K562 (cell line): ENCODE results near the gene KATNAL2. TPM values are rescaled to one million over a fixed set of nuclear protein-coding genes. Genes with fewer than 3 reads are reported as not detected.
A peak's percentile ranks its signal among the peaks of the same experiment; 100 is the strongest.

Experiments
- ATAC-seq: fragments of 200-7000 bp; cut with Tn5 transposase; 3 replicates; pipeline ENCODE4 v1.9.1; 2020; ENCODE audit warnings: moderate library complexity
- BruUV-seq: library from RNA; stranded (reverse); fragments of 400-500 nt; replicated peaks from 2 replicates; lab custom pipeline; 2021; lab: Mats Ljungman, UMichigan
- CTCF ChIA-PET: fragments of 300-600 bp; formaldehyde crosslinking; extraction: SDS; loops from one replicate; lab custom pipeline; 2021; ENCODE audit warnings: low intra/inter-chr PET ratio; lab: Yijun Ruan, JAX
- POLR2A ChIA-PET: fragments of 300-600, 350-650 bp; sonication (Branson Sonifier 250); formaldehyde crosslinking; extraction: SDS; loops from one replicate; lab custom pipeline; 2021; ENCODE audit warnings: antibody characterized with exemption, inconsistent platforms; lab: Yijun Ruan, JAX
- DNase-seq, 4 experiments: peaks; one replicate each; pipeline versions ENCODE4 v3.0.0 to v3.0.0-alpha.2; 2011 to 2018; ENCODE audit warnings: low spot score in 3 of 4, mixed read lengths in 3 of 4; ENCODE audit errors: extremely low read depth in 1 of 4
- FAIRE-seq: peaks from 2 replicates; lab custom pipeline; 2011; peaks lifted over from hg19 to GRCh38; lab: Jason Lieb, UNC
- H2AFZ ChIP-seq: 2 replicates; pipeline ENCODE4 v1.6.0; 2011; ENCODE audit warnings: low read depth, low read length, control low read depth, inconsistent platforms
- H3K27ac ChIP-seq: fragments of 200-600 bp; 3 replicates; pipeline ENCODE4 v1.8.0; 2011; ENCODE audit warnings: low read depth, mild to moderate bottlenecking, control low read depth, inconsistent platforms, low read length, moderate library complexity, mixed read lengths; ENCODE audit errors: extremely low read depth
- H3K27me3 ChIP-seq, 2 experiments: fragments of 300-600 bp in 1 of 2; 2 replicates in 1 of 2; 3 replicates in 1 of 2; pipeline versions ENCODE4 v1.6.0 to v1.8.0; 2011; ENCODE audit warnings: inconsistent platforms in 2 of 2, low read length in 2 of 2, mild to moderate bottlenecking in 1 of 2, mixed read lengths in 1 of 2, moderate library complexity in 1 of 2; ENCODE audit not compliant: control insufficient read depth in 2 of 2, insufficient read depth in 2 of 2
- H3K36me3 ChIP-seq: fragments of 300-600 bp; 3 replicates; pipeline ENCODE4 v1.8.0; 2011; ENCODE audit warnings: mild to moderate bottlenecking, low read length, inconsistent platforms; ENCODE audit not compliant: control insufficient read depth, insufficient read depth
- H3K4me1 ChIP-seq, 2 experiments: fragments of 200-600 bp in 1 of 2; replicated peaks in 1 of 2; 2 replicates in 1 of 2; 3 replicates in 1 of 2; pipeline versions ENCODE4 v1.5.1 to v1.8.0; 2011; ENCODE audit warnings: inconsistent platforms in 2 of 2, low read length in 2 of 2, mild to moderate bottlenecking in 1 of 2, mixed read lengths in 1 of 2, moderate library complexity in 1 of 2; ENCODE audit not compliant: control insufficient read depth in 2 of 2, insufficient read depth in 2 of 2
- H3K4me2 ChIP-seq: 2 replicates; pipeline ENCODE4 v1.6.1; 2011; ENCODE audit warnings: low read length, control low read depth, inconsistent platforms, mixed read lengths; ENCODE audit not compliant: insufficient read depth
- H3K4me3 ChIP-seq: fragments of 200-600 bp; sonication (generic), shearing (Covaris generic); 2 replicates; pipeline ENCODE4 v1.5.1; 2016; ENCODE audit warnings: control low read depth, inconsistent platforms
- H3K79me2 ChIP-seq: fragments of 200-600 bp; 3 replicates; pipeline ENCODE4 v1.8.0; 2011; ENCODE audit warnings: low read length, inconsistent platforms; ENCODE audit not compliant: control insufficient read depth, insufficient read depth
- H3K9ac ChIP-seq, 2 experiments: 2 replicates each; pipeline versions ENCODE4 v1.6.0 to v1.6.1; 2011; ENCODE audit warnings: low read depth in 2 of 2, low read length in 2 of 2, control low read depth in 1 of 2, inconsistent platforms in 1 of 2, mild to moderate bottlenecking in 1 of 2, mixed read lengths in 1 of 2; ENCODE audit not compliant: insufficient read depth in 1 of 2
- H3K9me1 ChIP-seq: one replicate; pipeline ENCODE4 v1.6.0; 2011; ENCODE audit warnings: inconsistent platforms, mild to moderate bottlenecking, low read length, moderate library complexity; ENCODE audit not compliant: control insufficient read depth, insufficient read depth
- H3K9me3 ChIP-seq: replicated peaks from 2 replicates; pipeline ENCODE4 v1.5.1; 2011; ENCODE audit warnings: low read depth, low read length, inconsistent platforms; ENCODE audit not compliant: control insufficient read depth, insufficient read depth
- H4K20me1 ChIP-seq: replicated peaks from 2 replicates; pipeline ENCODE4 v1.6.1; 2011; ENCODE audit warnings: low read length, inconsistent platforms, mixed read lengths; ENCODE audit not compliant: control insufficient read depth, insufficient read depth
- BMI1 ChIP-seq: fragments of 150-350 bp; IDR thresholded peaks from 2 replicates; pipeline ENCODE4 v1.6.1; 2014; ENCODE audit warnings: low read length
- RBM14 ChIP-seq: fragments of 200-400 bp; formaldehyde crosslinking; IDR thresholded peaks from 2 replicates; pipeline ENCODE4 v1.6.1; 2018; ENCODE audit warnings: low read depth, mild to moderate bottlenecking, low read length, moderate library complexity, borderline replicate concordance; ENCODE audit not compliant: insufficient read depth
- RNF2 ChIP-seq: sonication (generic); IDR thresholded peaks from 2 replicates; pipeline ENCODE4 v1.6.1; 2016
- ZNF586 ChIP-seq: fragments of 450-650 bp; formaldehyde crosslinking; conservative IDR thresholded peaks from 2 replicates; pipeline ENCODE4 v1.4.0; 2020; ENCODE audit warnings: mild to moderate bottlenecking, moderate library complexity
- WGBS: fragments of 100-300 bp; shearing (Covaris generic); methylation state at CpG from one replicate; pipeline ENCODE4 v1.1.6; 2016; ENCODE audit warnings: low coverage, mixed read lengths; ENCODE audit not compliant: insufficient coverage; ENCODE audit errors: missing lambda C conversion rate; 5-methylcytosine and 5-hydroxymethylcytosine counted together
- in situ Hi-C: fragments of 300-500 bp; cut with MboI; formaldehyde crosslinking; loops from 4 replicates; pipeline ENCODE4 v1.15.0; 2018; ENCODE audit warnings: inconsistent platforms, mixed read lengths
- intact Hi-C: fragments of 100-400 bp; cut with micrococcal nuclease; formaldehyde crosslinking; loops from 2 replicates; pipeline ENCODE4 v1.14.2; 2022
- polyA plus RNA-seq, 8 experiments: library from polyadenylated mRNA; depleted of rRNA in 4 of 8; stranded (reverse) in 5 of 8; unstranded in 3 of 8; fragments of >200 nt; fragmentation: Nextera tagmentation in 2 of 8; fragmentation: Illumina TruSeq in 1 of 8; extraction: Ambion mirVana in 2 of 8; extraction: Trizol in 1 of 8; gene quantifications; 2 replicates each; pipeline versions ENCODE4 v1.2.1 to v1.2.3, GENCODE V29; 2011 to 2014; ENCODE audit warnings: inconsistent platforms in 1 of 8, missing spikeins in 1 of 8
- total RNA-seq, 7 experiments: library from RNA; depleted of rRNA in 6 of 7; stranded (reverse); fragments of >200 nt in 6 of 7; fragmentation: Illumina TruSeq in 2 of 7; extraction: Trizol in 2 of 7; gene quantifications; 2 replicates each; pipeline versions ENCODE4 v1.2.1 to v1.2.3, GENCODE V29; 2011 to 2021; ENCODE audit warnings: low replicate concordance in 1 of 7
- TF ChIP-seq, protein P1 (sequence below): sonication (generic); formaldehyde crosslinking; IDR thresholded peaks from 2 replicates; pipeline ENCODE4 v1.8.1; 2023; ENCODE audit warnings: mild to moderate bottlenecking, missing genetic modification reagents
- TF ChIP-seq, protein P2 (sequence below): sonication (generic); formaldehyde crosslinking; IDR thresholded peaks from 2 replicates; pipeline ENCODE4 v1.8.1; 2023; ENCODE audit warnings: mild to moderate bottlenecking, missing genetic modification reagents, moderate library complexity
- TF ChIP-seq, protein P3 (sequence below), 2 experiments: fragments of 450-650 bp; formaldehyde crosslinking in 1 of 2; IDR thresholded peaks; 2 replicates each; pipeline versions ENCODE4 v1.4.0 to v1.6.1; 2014 to 2020; ENCODE audit warnings: mild to moderate bottlenecking in 2 of 2, borderline replicate concordance in 1 of 2, low read depth in 1 of 2

Gene KATNAL2
- total and polyA plus RNA-seq, 9 of the 15 experiments (the other 6 are each of a cell fraction or from before 2014, with no cell fraction given): 0.08 to 1.2 (median 0.48) TPM

DNA sequence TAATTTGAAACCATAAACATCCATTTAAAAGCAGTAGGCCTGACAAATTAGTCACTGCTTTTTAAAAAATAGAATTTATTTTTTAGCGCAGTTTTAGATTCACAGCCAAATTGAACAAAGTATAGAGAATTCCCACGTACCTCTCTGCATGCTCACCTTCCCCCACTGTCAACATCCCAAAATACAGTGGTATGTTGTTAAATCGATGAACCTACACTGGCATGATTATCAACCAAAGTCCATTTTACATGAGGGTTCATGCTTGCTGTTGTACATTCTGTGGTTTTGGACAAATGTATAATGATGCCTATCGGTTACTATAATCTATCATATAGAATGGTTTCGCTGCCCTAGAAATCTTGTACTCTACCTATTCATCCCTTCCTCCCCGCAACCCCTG is 123.6 kb downstream of the KATNAL2 start (continued):
- TF ChIP-seq, protein P1, sequence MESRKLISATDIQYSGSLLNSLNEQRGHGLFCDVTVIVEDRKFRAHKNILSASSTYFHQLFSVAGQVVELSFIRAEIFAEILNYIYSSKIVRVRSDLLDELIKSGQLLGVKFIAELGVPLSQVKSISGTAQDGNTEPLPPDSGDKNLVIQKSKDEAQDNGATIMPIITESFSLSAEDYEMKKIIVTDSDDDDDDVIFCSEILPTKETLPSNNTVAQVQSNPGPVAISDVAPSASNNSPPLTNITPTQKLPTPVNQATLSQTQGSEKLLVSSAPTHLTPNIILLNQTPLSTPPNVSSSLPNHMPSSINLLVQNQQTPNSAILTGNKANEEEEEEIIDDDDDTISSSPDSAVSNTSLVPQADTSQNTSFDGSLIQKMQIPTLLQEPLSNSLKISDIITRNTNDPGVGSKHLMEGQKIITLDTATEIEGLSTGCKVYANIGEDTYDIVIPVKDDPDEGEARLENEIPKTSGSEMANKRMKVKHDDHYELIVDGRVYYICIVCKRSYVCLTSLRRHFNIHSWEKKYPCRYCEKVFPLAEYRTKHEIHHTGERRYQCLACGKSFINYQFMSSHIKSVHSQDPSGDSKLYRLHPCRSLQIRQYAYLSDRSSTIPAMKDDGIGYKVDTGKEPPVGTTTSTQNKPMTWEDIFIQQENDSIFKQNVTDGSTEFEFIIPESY: no peak
- no peak for TF ChIP-seq RBM14
- TF ChIP-seq, protein P2, sequence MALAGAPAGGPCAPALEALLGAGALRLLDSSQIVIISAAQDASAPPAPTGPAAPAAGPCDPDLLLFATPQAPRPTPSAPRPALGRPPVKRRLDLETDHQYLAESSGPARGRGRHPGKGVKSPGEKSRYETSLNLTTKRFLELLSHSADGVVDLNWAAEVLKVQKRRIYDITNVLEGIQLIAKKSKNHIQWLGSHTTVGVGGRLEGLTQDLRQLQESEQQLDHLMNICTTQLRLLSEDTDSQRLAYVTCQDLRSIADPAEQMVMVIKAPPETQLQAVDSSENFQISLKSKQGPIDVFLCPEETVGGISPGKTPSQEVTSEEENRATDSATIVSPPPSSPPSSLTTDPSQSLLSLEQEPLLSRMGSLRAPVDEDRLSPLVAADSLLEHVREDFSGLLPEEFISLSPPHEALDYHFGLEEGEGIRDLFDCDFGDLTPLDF (CRISPR knock-in tag): no peak

DNA sequence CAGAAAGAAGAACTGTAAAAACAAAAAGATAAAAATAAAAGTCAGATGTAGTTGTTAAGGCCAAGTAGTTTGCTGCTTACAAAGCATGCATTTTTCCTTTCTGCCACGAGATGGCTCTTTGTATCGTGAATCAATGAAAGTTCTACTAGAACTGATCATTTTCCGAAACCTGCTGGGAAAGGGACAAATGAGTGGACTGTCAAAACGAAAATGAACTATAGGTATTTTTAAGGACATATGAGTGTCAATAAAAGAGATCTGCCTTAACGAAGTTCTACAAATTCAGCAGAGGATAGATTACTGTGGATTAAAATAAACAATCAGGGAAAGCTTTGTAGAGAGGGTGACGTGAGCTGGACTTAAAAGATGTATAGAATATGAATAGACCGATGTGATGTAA is 133.1 kb downstream of the KATNAL2 start:
- Histone ChIP-seq H2AFZ (no peak overlapping the region), H3K9me3 (no peaks in the 10 kb centered on the region), H3K4me1 (no peaks in the 10 kb centered on the region), H3K9ac (no peak overlapping the region), H3K9me1 (no peaks in the 10 kb centered on the region), H3K4me3 (no peak overlapping the region), H3K27me3 (peaks cover 0 to 2% of the 10 kb centered on the region in 2 experiments; a peak in 1 of 5 replicates), H3K36me3 (no peaks in the 10 kb centered on the region), H4K20me1 (no peaks in the 10 kb centered on the region), H3K79me2 (no peaks in the 10 kb centered on the region), H3K27ac (no peak overlapping the region), H3K4me2 (no peak overlapping the region)
- WGBS: 2% methylated on average over 7 of the region's 7 CpGs
- ATAC-seq: no peak
- in situ Hi-C loops (no loop called here), intact Hi-C loops (loop anchor here (2.0 kb wide), 1 partner anchor 154 kb away; no protein-coding TSS in a partner anchor)
- ChIA-PET CTCF (interaction anchor here (0.7 to 1.7 kb wide), 4 partner anchors 155 to 700 kb away, joined by 3 to 8 read pairs (median 4); no protein-coding TSS in a partner anchor), POLR2A (no interaction called here)
- peak; percentile 74 for FAIRE-seq
- BruUV-seq: no TSS peak
- peak in 3 of 4 experiments; percentile 11 to 35 (median 16) for DNase-seq
- TF ChIP-seq RNF2: peak; percentile 68; the same call in 1 of the 2 replicates
- TF ChIP-seq BMI1: peak; percentile 70; the same call in 1 of the 2 replicates
- no peak for TF ChIP-seq ZNF586 (CRISPR knock-in tag)
- TF ChIP-seq, protein P3, sequence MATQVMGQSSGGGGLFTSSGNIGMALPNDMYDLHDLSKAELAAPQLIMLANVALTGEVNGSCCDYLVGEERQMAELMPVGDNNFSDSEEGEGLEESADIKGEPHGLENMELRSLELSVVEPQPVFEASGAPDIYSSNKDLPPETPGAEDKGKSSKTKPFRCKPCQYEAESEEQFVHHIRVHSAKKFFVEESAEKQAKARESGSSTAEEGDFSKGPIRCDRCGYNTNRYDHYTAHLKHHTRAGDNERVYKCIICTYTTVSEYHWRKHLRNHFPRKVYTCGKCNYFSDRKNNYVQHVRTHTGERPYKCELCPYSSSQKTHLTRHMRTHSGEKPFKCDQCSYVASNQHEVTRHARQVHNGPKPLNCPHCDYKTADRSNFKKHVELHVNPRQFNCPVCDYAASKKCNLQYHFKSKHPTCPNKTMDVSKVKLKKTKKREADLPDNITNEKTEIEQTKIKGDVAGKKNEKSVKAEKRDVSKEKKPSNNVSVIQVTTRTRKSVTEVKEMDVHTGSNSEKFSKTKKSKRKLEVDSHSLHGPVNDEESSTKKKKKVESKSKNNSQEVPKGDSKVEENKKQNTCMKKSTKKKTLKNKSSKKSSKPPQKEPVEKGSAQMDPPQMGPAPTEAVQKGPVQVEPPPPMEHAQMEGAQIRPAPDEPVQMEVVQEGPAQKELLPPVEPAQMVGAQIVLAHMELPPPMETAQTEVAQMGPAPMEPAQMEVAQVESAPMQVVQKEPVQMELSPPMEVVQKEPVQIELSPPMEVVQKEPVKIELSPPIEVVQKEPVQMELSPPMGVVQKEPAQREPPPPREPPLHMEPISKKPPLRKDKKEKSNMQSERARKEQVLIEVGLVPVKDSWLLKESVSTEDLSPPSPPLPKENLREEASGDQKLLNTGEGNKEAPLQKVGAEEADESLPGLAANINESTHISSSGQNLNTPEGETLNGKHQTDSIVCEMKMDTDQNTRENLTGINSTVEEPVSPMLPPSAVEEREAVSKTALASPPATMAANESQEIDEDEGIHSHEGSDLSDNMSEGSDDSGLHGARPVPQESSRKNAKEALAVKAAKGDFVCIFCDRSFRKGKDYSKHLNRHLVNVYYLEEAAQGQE (IDR thresholded peaks at IDR 0.05; ENCODE audit: borderline replicate concordance): peak; percentile 38; the same call in 1 of the 2 replicates
- TF ChIP-seq, protein P3 (CRISPR knock-in tag; IDR thresholded peaks at IDR 0.05; ENCODE audit: low read depth): no peak
